NCI-H2081 treated with DMSO at 0.1 percent for 48 hours (cell line): Measurements from ENCODE around the gene ISLR2.
"Not testable (repeated sequence)": the region's sequence is repeated elsewhere in the genome, so short reads cannot be mapped to it uniquely, and the experiment has no call there.

Source experiments
- DNase-seq: peaks from one replicate; lab custom pipeline; 2025; lab: John Stamatoyannopoulos, UW

Gene ISLR2

GRCh38 chr15:74157868-74158827 lies 27.8 kb downstream of the ISLR2 start:
- no peak for DNase-seq

- DNase-seq: no peak
These were observed 28.7 kb downstream of the ISLR2 start for GRCh38 chr15:74158855-74159650.

- no peak for DNase-seq
These were observed 29.4 kb downstream of the ISLR2 start for GRCh38 chr15:74159773-74160172.

- not testable (repeated sequence) for DNase-seq
These were observed 30.0 kb downstream of the ISLR2 start for GRCh38 chr15:74160390-74160789.

- not testable (repeated sequence) for DNase-seq
These were observed 31.8 kb downstream of the ISLR2 start for GRCh38 chr15:74162195-74162536.

- DNase-seq: no peak
These were observed 35.1 kb downstream of the ISLR2 start for GRCh38 chr15:74165461-74165860.

GRCh38 chr15:74167891-74168331 lies 37.5 kb downstream of the ISLR2 start:
- DNase-seq: no peak

- DNase-seq: no peak
These were observed 38.3 kb downstream of the ISLR2 start for GRCh38 chr15:74168711-74169126.

- no peak for DNase-seq
These were observed 39.9 kb downstream of the ISLR2 start for GRCh38 chr15:74170071-74170844.

- no peak for DNase-seq
These were observed 40.6 kb downstream of the ISLR2 start for GRCh38 chr15:74170875-74171578.

GRCh38 chr15:74171965-74172541 lies 41.7 kb downstream of the ISLR2 start:
- DNase-seq: no peak

GRCh38 chr15:74172701-74173379 lies 42.5 kb downstream of the ISLR2 start:
- no peak for DNase-seq

GRCh38 chr15:74173380-74174218 lies 43.2 kb downstream of the ISLR2 start, which contains the start of gene ISLR:
ISLR (plus strand) TSS chr15:74173710; CDS start chr15:74174859, 1,149 bp downstream.
- no peak for DNase-seq

- no peak for DNase-seq
These were observed 44.0 kb downstream of the ISLR2 start for GRCh38 chr15:74174219-74174957.

GRCh38 chr15:74174958-74175253 lies 44.5 kb downstream of the ISLR2 start:
- no peak for DNase-seq

- DNase-seq: no peak
These were observed 45.1 kb downstream of the ISLR2 start for GRCh38 chr15:74175271-74176191.

GRCh38 chr15:74176262-74177214 lies 46.2 kb downstream of the ISLR2 start:
- no peak for DNase-seq
